Fibroblast of villous mesenchyme (primary cell): ENCODE results near the gene RCBTB2. TPM values are rescaled to one million over a fixed set of nuclear protein-coding genes. Genes with fewer than 3 reads are reported as not detected.

ENCODE experiments used
- DNase-seq: peaks from one replicate; pipeline ENCODE4 v3.0.0-alpha.2; 2010; ENCODE audit warnings: low read depth
- H3K4me3 ChIP-seq: 2 replicates; pipeline ENCODE4 v1.5.1; 2011; ENCODE audit warnings: low read depth, mild to moderate bottlenecking, low read length
- total RNA-seq: library from RNA; depleted of rRNA; stranded (reverse); fragments of >200 nt; gene quantifications from 2 replicates; pipeline ENCODE4 v1.2.3, GENCODE V29; 2012
- TF ChIP-seq, protein P1 (sequence below): IDR thresholded peaks from 2 replicates; pipeline ENCODE4 v1.5.1; 2012; ENCODE audit warnings: low read depth, mild to moderate bottlenecking, low read length; ENCODE audit not compliant: insufficient read depth

RCBTB2 gene
- total RNA-seq, 1 donor = 11.2 TPM

- H3K4me3 ChIP-seq = no peak overlapping the region
- TF ChIP-seq, protein P1, sequence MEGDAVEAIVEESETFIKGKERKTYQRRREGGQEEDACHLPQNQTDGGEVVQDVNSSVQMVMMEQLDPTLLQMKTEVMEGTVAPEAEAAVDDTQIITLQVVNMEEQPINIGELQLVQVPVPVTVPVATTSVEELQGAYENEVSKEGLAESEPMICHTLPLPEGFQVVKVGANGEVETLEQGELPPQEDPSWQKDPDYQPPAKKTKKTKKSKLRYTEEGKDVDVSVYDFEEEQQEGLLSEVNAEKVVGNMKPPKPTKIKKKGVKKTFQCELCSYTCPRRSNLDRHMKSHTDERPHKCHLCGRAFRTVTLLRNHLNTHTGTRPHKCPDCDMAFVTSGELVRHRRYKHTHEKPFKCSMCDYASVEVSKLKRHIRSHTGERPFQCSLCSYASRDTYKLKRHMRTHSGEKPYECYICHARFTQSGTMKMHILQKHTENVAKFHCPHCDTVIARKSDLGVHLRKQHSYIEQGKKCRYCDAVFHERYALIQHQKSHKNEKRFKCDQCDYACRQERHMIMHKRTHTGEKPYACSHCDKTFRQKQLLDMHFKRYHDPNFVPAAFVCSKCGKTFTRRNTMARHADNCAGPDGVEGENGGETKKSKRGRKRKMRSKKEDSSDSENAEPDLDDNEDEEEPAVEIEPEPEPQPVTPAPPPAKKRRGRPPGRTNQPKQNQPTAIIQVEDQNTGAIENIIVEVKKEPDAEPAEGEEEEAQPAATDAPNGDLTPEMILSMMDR = no peak
- no peak for DNase-seq
Observed at GRCh38 chr13:48485432-48485831, 47.4 kb downstream of the RCBTB2 start.

GRCh38 chr13:48483575-48483974, 49.3 kb downstream of the RCBTB2 start:
- H3K4me3 ChIP-seq = no peak overlapping the region
- DNase-seq = no peak
- TF ChIP-seq, protein P1 = no peak

DNA sequence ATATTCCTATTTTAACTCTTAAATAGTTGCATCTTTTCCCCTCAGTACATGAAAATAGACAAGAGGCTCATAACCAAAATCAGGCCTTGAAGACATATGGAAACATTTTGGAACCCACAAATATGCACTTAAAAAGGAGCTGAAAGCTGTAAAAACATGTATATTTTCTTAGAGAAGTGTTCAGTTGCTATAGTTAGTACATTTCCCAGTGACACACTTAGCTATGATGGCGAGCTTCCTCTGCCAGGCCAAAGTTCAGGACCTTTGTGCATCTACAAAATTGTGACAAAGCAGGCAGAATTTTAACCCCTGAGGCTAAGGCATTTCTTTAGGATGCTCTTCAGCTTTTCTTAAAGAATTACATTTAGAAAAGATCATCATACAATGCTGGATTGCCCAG, 54.5 kb downstream of the RCBTB2 start:
- DNase-seq = no peak
- no peak overlapping the region for H3K4me3 ChIP-seq
- TF ChIP-seq, protein P1 = no peak

- H3K4me3 ChIP-seq = no peak overlapping the region
- no peak for DNase-seq
- TF ChIP-seq, protein P1 = no peak
Observed at GRCh38 chr13:48477191-48477855, 55.6 kb downstream of the RCBTB2 start.

DNA sequence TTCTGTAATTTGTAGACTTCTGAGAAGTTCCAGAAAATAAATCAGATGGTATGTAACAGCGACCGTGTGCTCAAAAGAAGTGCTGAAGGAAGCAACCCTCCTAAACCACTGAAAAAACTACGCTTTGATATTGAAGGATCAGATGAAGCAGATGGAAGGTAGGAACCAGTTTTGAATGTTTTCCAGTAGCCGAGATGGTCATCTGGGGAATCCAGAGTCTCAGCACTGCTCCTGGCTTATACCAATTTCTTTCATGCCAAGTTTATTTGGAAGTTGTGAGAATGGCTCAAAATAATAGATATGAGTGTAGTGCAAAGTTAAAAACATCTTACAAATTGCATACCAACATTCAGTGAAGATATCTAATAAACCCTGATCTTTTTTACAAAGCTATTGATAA, 56.2 kb downstream of the RCBTB2 start:
- DNase-seq = no peak
- no peak overlapping the region for H3K4me3 ChIP-seq
- TF ChIP-seq, protein P1 = no peak

GRCh38 chr13:48476215-48476614, 56.7 kb downstream of the RCBTB2 start:
- DNase-seq = no peak
- TF ChIP-seq, protein P1 = no peak
- H3K4me3 ChIP-seq = no peak overlapping the region

DNA sequence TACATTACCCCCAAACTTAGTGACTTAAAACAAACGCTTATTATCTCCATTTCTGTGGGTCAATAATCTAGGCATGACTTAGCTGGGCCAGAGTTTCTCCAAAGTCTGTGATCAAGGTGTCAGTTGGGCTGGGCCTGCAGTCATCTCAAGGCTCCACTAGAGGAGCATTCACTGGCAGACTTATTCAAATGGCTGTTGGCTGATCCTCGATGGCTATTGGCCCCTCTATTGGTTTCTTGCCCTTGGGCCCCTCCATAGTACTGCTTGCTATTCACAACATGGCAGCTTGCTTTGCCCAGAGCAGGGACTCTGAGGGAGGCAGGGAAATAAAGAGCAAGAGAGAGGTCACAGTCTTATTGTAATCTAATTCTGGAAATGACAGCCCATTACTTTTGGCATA, 57.6 kb downstream of the RCBTB2 start:
- H3K4me3 ChIP-seq = no peak overlapping the region
- DNase-seq = no peak
- TF ChIP-seq, protein P1 = no peak
